Cardiac septum (tissue), 1 donor: ENCODE data around the gene TNS3. TPM values are rescaled to one million over a fixed set of nuclear protein-coding genes. Genes with fewer than 3 reads are reported as not detected.
"Not testable (repeated sequence)": the region's sequence is repeated elsewhere in the genome, so short reads cannot be mapped to it uniquely, and the experiment has no call there.

Experiments used
- DNase-seq: peaks from one replicate; pipeline ENCODE4 v3.0.0-alpha.2; 2020; ENCODE audit warnings: low spot score
- intact Hi-C: fragments of 100-400 bp; cut with DNase I; formaldehyde crosslinking; loops from one replicate; pipeline ENCODE4 v1.14.0; 2022
- total RNA-seq: library from RNA; stranded (reverse); fragmentation: NEBNext Ultra II Directional; extraction: Animal tissue kit (Norgen Biotek cat#: 25700); gene quantifications from one replicate; pipeline ENCODE4 v1.2.1, GENCODE V29; 2021
- donor health status: DM: no; HTN: no; CAD: no.

The TNS3 gene
- total RNA-seq, 1 donor from 2014 or later, result 29.0 TPM

GRCh38 chr7:47281966-47282643, 299.8 kb downstream of the TNS3 start:
- peak; percentile 66 for DNase-seq
- intact Hi-C loops, result no loop called here

- intact Hi-C loops, result no loop called here
- DNase-seq, result peak; percentile 51
Measured at GRCh38 chr7:47281161-47281560, 300.8 kb downstream of the TNS3 start.

- no peak for DNase-seq
- intact Hi-C loops, result no loop called here
Measured at GRCh38 chr7:47280114-47280513, 301.8 kb downstream of the TNS3 start.

GRCh38 chr7:47278043-47278442, 303.9 kb downstream of the TNS3 start:
- intact Hi-C loops, result loop anchor here (5.0 kb wide), 1 partner anchor 554 kb away; no protein-coding TSS in a partner anchor
- DNase-seq, result peak; percentile 54

GRCh38 chr7:47277321-47277781, 304.6 kb downstream of the TNS3 start:
- intact Hi-C loops, result loop anchor here (5.0 kb wide), 1 partner anchor 555 kb away; no protein-coding TSS in a partner anchor
- DNase-seq, result peak; percentile 68

- DNase-seq, result no peak
- intact Hi-C loops, result no loop called here
Measured at GRCh38 chr7:47273974-47274766, 307.7 kb downstream of the TNS3 start.

GRCh38 chr7:47273088-47273487, 308.8 kb downstream of the TNS3 start:
- intact Hi-C loops, result no loop called here
- no peak for DNase-seq

- DNase-seq, result no peak
- intact Hi-C loops, result no loop called here
Measured at GRCh38 chr7:47271749-47272148, 310.2 kb downstream of the TNS3 start.

GRCh38 chr7:47268851-47269836, 312.8 kb downstream of the TNS3 start:
- intact Hi-C loops, result loop anchor here (5.0 to 10.0 kb wide), 4 partner anchors 68 to 548 kb away; no protein-coding TSS in a partner anchor
- DNase-seq, result no peak

GRCh38 chr7:47267346-47267745, 314.6 kb downstream of the TNS3 start:
- no peak for DNase-seq
- intact Hi-C loops, result loop anchor here (5.0 to 10.0 kb wide), 4 partner anchors 70 to 550 kb away; no protein-coding TSS in a partner anchor

- intact Hi-C loops, result loop anchor here (5.0 to 10.0 kb wide), 4 partner anchors 71 to 551 kb away; no protein-coding TSS in a partner anchor
- DNase-seq, result no peak
Measured at GRCh38 chr7:47266799-47267198, 315.1 kb downstream of the TNS3 start.

GRCh38 chr7:47266131-47266706, 315.7 kb downstream of the TNS3 start:
- intact Hi-C loops, result loop anchor here (5.0 to 10.0 kb wide), 4 partner anchors 71 to 551 kb away; no protein-coding TSS in a partner anchor
- no peak for DNase-seq

GRCh38 chr7:47265621-47266020, 316.3 kb downstream of the TNS3 start:
- no peak for DNase-seq
- intact Hi-C loops, result loop anchor here (5.0 to 10.0 kb wide), 4 partner anchors 72 to 552 kb away; no protein-coding TSS in a partner anchor

- intact Hi-C loops, result loop anchor here (10.0 kb wide), 1 partner anchor 311 kb away; no protein-coding TSS in a partner anchor
Measured at GRCh38 chr7:47264021-47264651, 317.8 kb downstream of the TNS3 start.

GRCh38 chr7:47262881-47263280, 319.0 kb downstream of the TNS3 start:
- no peak for DNase-seq
- intact Hi-C loops, result loop anchor here (10.0 kb wide), 1 partner anchor 312 kb away; no protein-coding TSS in a partner anchor

More at GRCh38 chr7:47264021-47264651, 317.8 kb downstream of the TNS3 start:
- no peak for DNase-seq

GRCh38 chr7:47262160-47262559, 319.8 kb downstream of the TNS3 start:
- DNase-seq, result not testable (repeated sequence)
- intact Hi-C loops, result loop anchor here (10.0 kb wide), 1 partner anchor 313 kb away; no protein-coding TSS in a partner anchor

- DNase-seq, result no peak
- intact Hi-C loops, result loop anchor here (10.0 kb wide), 1 partner anchor 315 kb away; no protein-coding TSS in a partner anchor
Measured at GRCh38 chr7:47260270-47260669, 321.6 kb downstream of the TNS3 start.

GRCh38 chr7:47259682-47260081, 322.2 kb downstream of the TNS3 start:
- no peak for DNase-seq
- intact Hi-C loops, result loop anchor here (10.0 kb wide), 2 partner anchors 315 to 495 kb away; no protein-coding TSS in a partner anchor
